H9 (cell line): Measurements from ENCODE around the gene SPARCL1. TPM values are rescaled to one million over a fixed set of nuclear protein-coding genes. Genes with fewer than 3 reads are reported as not detected.

ENCODE experiments used
- DNase-seq: peaks from one replicate; pipeline ENCODE4 v3.0.0-alpha.2; 2017
- H2AFZ ChIP-seq: one replicate; pipeline ENCODE4 v1.6.1; 2013; ENCODE audit warnings: mild to moderate bottlenecking, low read length, control low read depth, moderate library complexity
- H2AK5ac ChIP-seq: 2 replicates; pipeline ENCODE4 v1.6.1; 2013; ENCODE audit warnings: low read length, control low read depth, mixed read lengths; ENCODE audit not compliant: insufficient read length
- H2BK120ac ChIP-seq: one replicate; pipeline ENCODE4 v1.6.1; 2013; ENCODE audit warnings: low read depth, mild to moderate bottlenecking, low read length, control low read depth, inconsistent platforms; ENCODE audit not compliant: poor library complexity, severe bottlenecking
- H2BK12ac ChIP-seq: 2 replicates; pipeline ENCODE4 v1.6.1; 2013; ENCODE audit warnings: low read length, control low read depth, mixed read lengths, low read depth; ENCODE audit not compliant: insufficient read length
- H2BK15ac ChIP-seq: 2 replicates; pipeline ENCODE4 v1.6.1; 2013; ENCODE audit warnings: low read depth, low read length, control low read depth
- H2BK20ac ChIP-seq: one replicate; pipeline ENCODE4 v1.6.1; 2013; ENCODE audit warnings: low read depth, mild to moderate bottlenecking, low read length, control low read depth, inconsistent platforms; ENCODE audit not compliant: poor library complexity, severe bottlenecking
- H2BK5ac ChIP-seq: 2 replicates; pipeline ENCODE4 v1.6.1; 2013; ENCODE audit warnings: low read length, control low read depth, mixed read lengths; ENCODE audit not compliant: insufficient read length
- H3K14ac ChIP-seq: 2 replicates; pipeline ENCODE4 v1.6.1; 2013; ENCODE audit warnings: low read length, control low read depth; ENCODE audit not compliant: insufficient read depth
- H3K18ac ChIP-seq: 2 replicates; pipeline ENCODE4 v1.6.1; 2013; ENCODE audit warnings: low read depth, mild to moderate bottlenecking, mixed read lengths, low read length, control low read depth; ENCODE audit not compliant: insufficient read length
- H3K23ac ChIP-seq: 2 replicates; pipeline ENCODE4 v1.6.1; 2013; ENCODE audit warnings: low read length, control low read depth, mixed read lengths, low read depth; ENCODE audit not compliant: insufficient read length
- H3K23me2 ChIP-seq: 2 replicates; pipeline ENCODE4 v1.6.1; 2013; ENCODE audit warnings: low read depth, mild to moderate bottlenecking, mixed read lengths, low read length, control low read depth; ENCODE audit not compliant: insufficient read length, poor library complexity, severe bottlenecking
- H3K27ac ChIP-seq: 2 replicates; pipeline ENCODE4 v1.5.1; 2013; ENCODE audit warnings: low read length, control low read depth, mixed read lengths, low read depth; ENCODE audit not compliant: insufficient read length
- H3K27me3 ChIP-seq: 2 replicates; pipeline ENCODE4 v1.6.1; 2013; ENCODE audit warnings: low read length, control low read depth, inconsistent platforms; ENCODE audit not compliant: insufficient read depth
- H3K4ac ChIP-seq: 2 replicates; pipeline ENCODE4 v1.6.1; 2013; ENCODE audit warnings: low read depth, mild to moderate bottlenecking, control low read depth, inconsistent platforms, low read length, moderate library complexity
- H3K4me1 ChIP-seq: 2 replicates; pipeline ENCODE4 v1.6.1; 2013; ENCODE audit warnings: low read length, control low read depth, inconsistent platforms; ENCODE audit not compliant: insufficient read depth
- H3K4me2 ChIP-seq: 2 replicates; pipeline ENCODE4 v1.6.1; 2013; ENCODE audit warnings: low read length, control low read depth, mixed read lengths; ENCODE audit not compliant: insufficient read length, insufficient read depth
- H3K56ac ChIP-seq: 2 replicates; pipeline ENCODE4 v1.6.1; 2013; ENCODE audit warnings: low read depth, mild to moderate bottlenecking, mixed read lengths, low read length, control low read depth; ENCODE audit not compliant: insufficient read length
- H3K79me1 ChIP-seq: 2 replicates; pipeline ENCODE4 v1.6.1; 2013; ENCODE audit warnings: low read depth, mild to moderate bottlenecking, moderate library complexity, low read length, control low read depth, inconsistent platforms; ENCODE audit not compliant: insufficient read depth, poor library complexity, severe bottlenecking
- H3K79me2 ChIP-seq: 2 replicates; pipeline ENCODE4 v1.6.1; 2013; ENCODE audit warnings: low read length, control low read depth, inconsistent platforms; ENCODE audit not compliant: insufficient read depth
- H3K9ac ChIP-seq: 2 replicates; pipeline ENCODE4 v1.6.1; 2013; ENCODE audit warnings: low read length, control low read depth, mixed read lengths; ENCODE audit not compliant: insufficient read length; ENCODE audit errors: extremely low read depth
- H3K9me3 ChIP-seq: one replicate; pipeline ENCODE4 v1.6.1; 2013; ENCODE audit warnings: low read depth, low read length, inconsistent platforms; ENCODE audit not compliant: control insufficient read depth
- H3T11ph ChIP-seq: one replicate; pipeline ENCODE4 v1.6.1; 2013; ENCODE audit warnings: mild to moderate bottlenecking, low read length, control low read depth, inconsistent platforms
- H4K20me1 ChIP-seq: one replicate; pipeline ENCODE4 v1.6.1; 2013; ENCODE audit not compliant: control insufficient read depth, insufficient read length, insufficient read depth
- H4K5ac ChIP-seq: 2 replicates; pipeline ENCODE4 v1.6.1; 2013; ENCODE audit warnings: low read depth, mild to moderate bottlenecking, mixed read lengths, low read length, control low read depth; ENCODE audit not compliant: insufficient read length
- H4K8ac ChIP-seq: replicated peaks from 2 replicates; pipeline ENCODE4 v1.6.1; 2013; ENCODE audit warnings: low read length, control low read depth, mixed read lengths, low read depth; ENCODE audit not compliant: insufficient read length
- H4K91ac ChIP-seq: 2 replicates; pipeline ENCODE4 v1.6.1; 2013; ENCODE audit warnings: low read depth, mild to moderate bottlenecking, moderate library complexity, mixed read lengths, low read length, control low read depth; ENCODE audit not compliant: insufficient read length
- H3K27ac Mint-ChIP-seq, 3 experiments: 2 replicates in 2 of 3; 3 replicates in 1 of 3; pipeline ENCODE4 v1.8.0; 2020 to 2021; ENCODE audit warnings: mixed read lengths in 3 of 3, mild to moderate bottlenecking in 1 of 3, moderate library complexity in 1 of 3
- H3K27me3 Mint-ChIP-seq: 2 replicates; pipeline ENCODE4 v1.8.0; 2021; ENCODE audit warnings: low read depth, mild to moderate bottlenecking, moderate library complexity, mixed read lengths
- H3K36me3 Mint-ChIP-seq, 3 experiments: 2 replicates in 2 of 3; 3 replicates in 1 of 3; pipeline ENCODE4 v1.8.0; 2020 to 2021; ENCODE audit warnings: low read depth in 3 of 3, mixed read lengths in 3 of 3; ENCODE audit not compliant: insufficient read depth in 1 of 3
- H3K4me1 Mint-ChIP-seq, 2 experiments: 2 replicates each; pipeline ENCODE4 v1.8.0; 2020; ENCODE audit warnings: mixed read lengths in 2 of 2
- H3K4me3 Mint-ChIP-seq, 2 experiments: 2 replicates in 1 of 2; 3 replicates in 1 of 2; pipeline ENCODE4 v1.8.0; 2020 to 2021; ENCODE audit warnings: mild to moderate bottlenecking in 2 of 2, mixed read lengths in 2 of 2, moderate library complexity in 1 of 2
- H3K9me3 Mint-ChIP-seq, 2 experiments: 2 replicates in 1 of 2; 3 replicates in 1 of 2; pipeline ENCODE4 v1.8.0; 2020; ENCODE audit warnings: mild to moderate bottlenecking in 2 of 2, mixed read lengths in 2 of 2, moderate library complexity in 1 of 2
- WGBS: extraction: QIAGEN DNeasy Blood & Tissue Kit; methylation state at CpG from one replicate; pipeline ENCODE4 v1.1.7; 2013; ENCODE audit warnings: missing lambda C conversion rate, low lambda C conversion rate, mixed read lengths; ENCODE audit not compliant: insufficient read length; ENCODE audit errors: extremely low coverage; 5-methylcytosine and 5-hydroxymethylcytosine counted together
- total RNA-seq: library from RNA; stranded (reverse); gene quantifications from 2 replicates; pipeline ENCODE4 v1.2.1, GENCODE V29; 2021
- TF ChIP-seq, protein P1 (sequence below): fragments of 200-600 bp; sonication (generic); conservative IDR thresholded peaks from 3 replicates; pipeline ENCODE4 v1.8.0; 2021; ENCODE audit warnings: antibody characterized with exemption, mild to moderate bottlenecking

SPARCL1 gene
- total RNA-seq, 1 experiment from 2014 or later = 0.17 TPM

DNA sequence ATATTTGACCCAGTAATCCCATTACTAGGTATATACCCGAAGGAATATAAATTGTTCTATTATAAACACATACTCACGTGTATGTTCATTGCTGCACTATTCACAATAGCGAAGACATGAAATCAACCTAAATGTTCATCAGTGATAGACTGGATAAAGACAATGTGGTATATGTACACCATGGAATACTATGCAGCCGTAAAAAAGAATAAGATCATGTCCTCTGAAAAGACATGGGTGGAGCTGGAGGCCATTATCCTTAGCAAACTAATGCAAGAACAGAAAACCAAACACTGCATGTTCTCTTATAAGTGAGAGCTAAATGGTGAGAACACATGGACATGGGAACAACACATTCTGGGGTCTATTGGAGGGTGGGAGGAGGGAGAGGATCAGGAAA, 70.3 kb downstream of the SPARCL1 start:
- H4K20me1 ChIP-seq = no peaks in the 10 kb centered on the region
- no peak overlapping the region for H2AK5ac ChIP-seq
- no peaks in the 10 kb centered on the region for H3K27me3 Mint-ChIP-seq

More for the DNA sequence above, 70.3 kb downstream of the SPARCL1 start:
- Histone ChIP-seq H3K23ac (no peak overlapping the region), H4K8ac (no peak overlapping the region), H2BK120ac (no peak overlapping the region), H4K5ac (no peak overlapping the region), H3K79me2 (no peaks in the 10 kb centered on the region), H2AFZ (no peak overlapping the region), H3K4me1 (no peaks in the 10 kb centered on the region; the same call in 1 of the 2 replicates), H3K23me2 (no peaks in the 10 kb centered on the region), H3K27me3 (no peaks in the 10 kb centered on the region), H3K4ac (no peak overlapping the region), H3K27ac (no peak overlapping the region), H2BK15ac (no peak overlapping the region), H2BK20ac (no peak overlapping the region), H3K9me3 (no peaks in the 10 kb centered on the region), H3K56ac (no peak overlapping the region), H2BK12ac (no peak overlapping the region), H3K4me2 (no peak overlapping the region), H3K9ac (no peak overlapping the region), H3K14ac (no peak overlapping the region), H4K91ac (no peak overlapping the region), H3K18ac (no peak overlapping the region), H3T11ph (no peak overlapping the region), H3K79me1 (no peaks in the 10 kb centered on the region), H2BK5ac (no peak overlapping the region)
- Mint-ChIP-seq H3K9me3 (no peaks in the 10 kb centered on the region; a peak in 1 of 5 replicates), H3K4me1 (peaks cover 11% of the 10 kb centered on the region in 2 experiments), H3K36me3 (peaks cover 11 to 26% (median 17%) of the 10 kb centered on the region in 3 experiments), H3K27ac (no peak overlapping the region), H3K4me3 (no peak overlapping the region)
- no CpG with 5 or more reads among the region's 4 CpGs for WGBS
- TF ChIP-seq, protein P1, sequence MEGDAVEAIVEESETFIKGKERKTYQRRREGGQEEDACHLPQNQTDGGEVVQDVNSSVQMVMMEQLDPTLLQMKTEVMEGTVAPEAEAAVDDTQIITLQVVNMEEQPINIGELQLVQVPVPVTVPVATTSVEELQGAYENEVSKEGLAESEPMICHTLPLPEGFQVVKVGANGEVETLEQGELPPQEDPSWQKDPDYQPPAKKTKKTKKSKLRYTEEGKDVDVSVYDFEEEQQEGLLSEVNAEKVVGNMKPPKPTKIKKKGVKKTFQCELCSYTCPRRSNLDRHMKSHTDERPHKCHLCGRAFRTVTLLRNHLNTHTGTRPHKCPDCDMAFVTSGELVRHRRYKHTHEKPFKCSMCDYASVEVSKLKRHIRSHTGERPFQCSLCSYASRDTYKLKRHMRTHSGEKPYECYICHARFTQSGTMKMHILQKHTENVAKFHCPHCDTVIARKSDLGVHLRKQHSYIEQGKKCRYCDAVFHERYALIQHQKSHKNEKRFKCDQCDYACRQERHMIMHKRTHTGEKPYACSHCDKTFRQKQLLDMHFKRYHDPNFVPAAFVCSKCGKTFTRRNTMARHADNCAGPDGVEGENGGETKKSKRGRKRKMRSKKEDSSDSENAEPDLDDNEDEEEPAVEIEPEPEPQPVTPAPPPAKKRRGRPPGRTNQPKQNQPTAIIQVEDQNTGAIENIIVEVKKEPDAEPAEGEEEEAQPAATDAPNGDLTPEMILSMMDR = no peak
- no peak for DNase-seq
